Hematopoietic multipotent progenitor cell treated with erythropoietin and hydrocortisone succinate and interleukin-3 and kit ligand, for 4 days (in vitro differentiated cells): ENCODE data around the gene IRAK1.
"Not testable (repeated sequence)": the region's sequence is repeated elsewhere in the genome, so short reads cannot be mapped to it uniquely, and the experiment has no call there.

Experiments
- DNase-seq: peaks from one replicate; pipeline ENCODE4 v3.0.0-alpha.2; 2015

Gene IRAK1

GRCh38 chrX:154018518-154019060 is 1.1 kb downstream of the IRAK1 start:
- no peak for DNase-seq

GRCh38 chrX:154017766-154018517 is 1.8 kb downstream of the IRAK1 start:
- no peak for DNase-seq

GRCh38 chrX:154016366-154017076 is 3.2 kb downstream of the IRAK1 start:
- no peak for DNase-seq

- no peak for DNase-seq
Measured at GRCh38 chrX:154015581-154016264, 4.0 kb downstream of the IRAK1 start.

GRCh38 chrX:154014429-154015380 is 5.0 kb downstream of the IRAK1 start:
- no peak for DNase-seq

GRCh38 chrX:154013614-154014360 is 5.9 kb downstream of the IRAK1 start:
- peak; percentile 71 for DNase-seq

- no peak for DNase-seq
Measured at GRCh38 chrX:154013001-154013421, 6.7 kb downstream of the IRAK1 start.

- DNase-seq, result no peak
Measured at GRCh38 chrX:154012336-154012991, 7.2 kb downstream of the IRAK1 start.

- DNase-seq, result no peak
Measured at GRCh38 chrX:154011376-154012335, 8.0 kb downstream of the IRAK1 start.

GRCh38 chrX:154010330-154011087 is 9.2 kb downstream of the IRAK1 start:
- no peak for DNase-seq

GRCh38 chrX:154008521-154008920 is 11.2 kb downstream of the IRAK1 start:
- DNase-seq, result no peak

GRCh38 chrX:154006947-154007346 is 12.8 kb downstream of the IRAK1 start:
- no peak for DNase-seq

- no peak for DNase-seq
Measured at GRCh38 chrX:154004315-154004714, 15.4 kb downstream of the IRAK1 start.

- peak; percentile 93 for DNase-seq
Measured at GRCh38 chrX:154002215-154002719, 17.4 kb downstream of the IRAK1 start.

GRCh38 chrX:154000051-154000450 is 19.7 kb downstream of the IRAK1 start:
- no peak for DNase-seq

- DNase-seq, result no peak
Measured at GRCh38 chrX:153999359-154000037, 20.2 kb downstream of the IRAK1 start.

- no peak for DNase-seq
Measured at GRCh38 chrX:153995504-153995903, 24.2 kb downstream of the IRAK1 start.

GRCh38 chrX:153994398-153994797 is 25.3 kb downstream of the IRAK1 start:
- not testable (repeated sequence) for DNase-seq
